Activated effector memory CD4-positive, alpha-beta T cell treated with Interleukin-2 at 50 U/mL for 16 hours (primary cell): ENCODE measurements around the gene ATP2B2.

Experiments
- DNase-seq: peaks from one replicate; pipeline ENCODE4 v3.0.0-alpha.2; 2020

ATP2B2 gene

DNA sequence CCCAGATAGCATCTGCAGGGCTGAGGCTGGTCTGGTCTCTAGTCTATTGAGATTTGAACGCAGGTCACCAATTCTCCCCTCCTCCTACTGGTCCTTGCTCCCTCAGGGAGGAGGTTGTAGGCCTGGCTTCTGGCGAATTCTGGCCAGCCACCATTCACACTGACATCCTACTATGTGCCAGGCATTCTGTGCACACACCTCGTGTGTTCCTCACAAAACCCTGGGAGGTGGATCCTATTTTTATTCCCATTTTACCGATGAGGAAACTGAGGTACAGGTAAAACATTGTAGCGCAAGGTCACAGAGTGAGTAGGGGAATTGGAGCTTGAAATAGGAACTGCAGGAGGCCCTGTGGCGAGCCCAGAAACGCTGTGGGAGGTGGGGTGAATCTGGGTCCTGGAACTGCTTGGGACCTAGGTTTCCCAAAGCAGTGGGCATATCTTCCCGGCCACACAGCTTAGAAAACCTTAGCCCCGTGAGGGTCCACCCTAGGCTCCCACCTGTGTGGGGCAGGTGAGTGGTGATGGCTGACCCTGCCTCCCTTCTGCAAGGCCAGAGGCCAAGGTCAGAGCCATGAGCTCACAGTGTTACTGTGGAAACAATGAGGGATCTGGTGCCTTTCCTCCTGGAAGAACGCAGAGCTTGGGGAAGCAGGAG lies 4.8 kb upstream of the ATP2B2 start:
- DNase-seq, result no peak

- no peak for DNase-seq
Observed at GRCh38 chr3:10509325-10509724, 3.9 kb upstream of the ATP2B2 start.

- DNase-seq, result no peak
Observed at GRCh38 chr3:10508619-10509260, 3.4 kb upstream of the ATP2B2 start.

- DNase-seq, result no peak
Observed at GRCh38 chr3:10508235-10508618, 2.8 kb upstream of the ATP2B2 start.

DNA sequence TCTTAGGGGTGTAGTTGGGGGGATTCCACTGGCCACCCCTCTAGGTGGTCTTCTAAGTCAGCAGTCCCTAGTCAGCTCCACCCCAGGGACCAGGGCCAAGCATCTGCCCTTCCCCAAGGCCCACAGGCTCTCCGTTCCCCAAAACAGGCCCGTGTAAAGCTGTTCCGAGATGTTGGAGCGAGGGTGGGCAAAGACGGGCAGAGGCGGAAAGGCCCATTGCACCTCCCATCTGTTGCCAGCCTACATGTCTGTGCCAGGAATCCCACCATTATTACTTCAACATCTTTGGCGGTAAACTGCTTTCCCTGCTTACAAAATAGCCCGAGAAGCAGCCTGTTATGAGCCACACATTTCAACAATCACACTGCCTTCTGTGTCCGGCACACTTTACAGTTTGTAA lies 1.9 kb upstream of the ATP2B2 start:
- DNase-seq, result no peak

DNA sequence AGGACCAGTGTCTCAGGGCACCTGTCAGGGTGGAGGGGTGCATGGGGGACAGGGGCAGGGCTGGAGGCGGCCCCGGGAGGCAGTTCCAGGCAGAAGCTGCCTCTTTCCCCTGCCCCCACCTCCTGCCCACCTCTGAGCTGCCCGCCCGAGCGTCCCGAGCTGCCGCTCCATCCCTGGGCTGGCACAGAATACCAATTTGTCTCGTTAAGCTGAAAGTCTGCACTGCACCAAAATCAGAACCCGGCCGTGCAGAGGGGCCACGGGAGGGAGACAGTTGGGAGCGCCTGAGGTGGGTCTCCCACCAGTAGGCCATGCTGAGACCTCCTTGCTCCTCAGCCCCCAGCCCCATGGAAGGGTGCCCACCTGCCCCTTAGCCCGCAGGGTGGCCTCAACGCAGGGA lies 1.3 kb upstream of the ATP2B2 start:
- no peak for DNase-seq

DNA sequence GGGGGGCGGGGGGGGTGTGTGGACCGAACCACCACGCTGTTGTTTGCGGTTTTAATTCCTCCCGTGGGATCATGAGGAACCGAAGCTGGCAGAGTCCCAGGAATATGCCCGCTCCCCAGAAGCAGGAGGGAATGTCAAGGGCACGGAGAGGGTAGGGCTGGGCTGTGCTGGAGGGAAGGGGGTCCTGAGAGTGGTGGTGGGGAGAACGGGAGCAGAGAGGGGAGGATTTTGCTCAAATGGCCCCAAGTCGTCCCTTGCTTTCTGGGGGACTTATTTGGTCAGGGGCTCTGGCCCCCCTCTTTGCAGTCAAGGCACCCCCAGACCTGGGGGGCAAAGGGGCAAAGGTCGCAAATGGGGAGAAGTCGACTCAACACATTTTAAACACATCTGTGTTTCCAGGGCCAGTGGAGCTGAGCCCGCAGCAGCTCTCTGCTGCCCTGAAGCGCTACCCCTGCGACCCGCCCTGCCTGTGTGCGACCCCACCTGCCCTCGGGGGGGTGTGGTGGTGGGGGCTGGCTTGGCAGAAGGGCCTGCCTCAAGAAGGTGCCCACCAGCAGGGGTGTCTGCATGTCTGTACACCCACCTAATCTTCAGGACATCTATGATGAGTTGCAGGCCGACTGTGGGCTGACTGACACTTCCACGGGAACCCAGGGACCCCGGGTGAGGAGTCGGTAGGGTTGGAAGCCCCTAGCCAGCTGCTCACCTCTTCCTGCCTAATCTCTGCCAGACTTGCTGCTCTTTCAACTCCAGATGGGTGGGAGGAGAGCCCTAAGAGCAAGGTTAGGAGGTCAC lies 602 bp upstream of the ATP2B2 start:
- DNase-seq, result no peak

DNA sequence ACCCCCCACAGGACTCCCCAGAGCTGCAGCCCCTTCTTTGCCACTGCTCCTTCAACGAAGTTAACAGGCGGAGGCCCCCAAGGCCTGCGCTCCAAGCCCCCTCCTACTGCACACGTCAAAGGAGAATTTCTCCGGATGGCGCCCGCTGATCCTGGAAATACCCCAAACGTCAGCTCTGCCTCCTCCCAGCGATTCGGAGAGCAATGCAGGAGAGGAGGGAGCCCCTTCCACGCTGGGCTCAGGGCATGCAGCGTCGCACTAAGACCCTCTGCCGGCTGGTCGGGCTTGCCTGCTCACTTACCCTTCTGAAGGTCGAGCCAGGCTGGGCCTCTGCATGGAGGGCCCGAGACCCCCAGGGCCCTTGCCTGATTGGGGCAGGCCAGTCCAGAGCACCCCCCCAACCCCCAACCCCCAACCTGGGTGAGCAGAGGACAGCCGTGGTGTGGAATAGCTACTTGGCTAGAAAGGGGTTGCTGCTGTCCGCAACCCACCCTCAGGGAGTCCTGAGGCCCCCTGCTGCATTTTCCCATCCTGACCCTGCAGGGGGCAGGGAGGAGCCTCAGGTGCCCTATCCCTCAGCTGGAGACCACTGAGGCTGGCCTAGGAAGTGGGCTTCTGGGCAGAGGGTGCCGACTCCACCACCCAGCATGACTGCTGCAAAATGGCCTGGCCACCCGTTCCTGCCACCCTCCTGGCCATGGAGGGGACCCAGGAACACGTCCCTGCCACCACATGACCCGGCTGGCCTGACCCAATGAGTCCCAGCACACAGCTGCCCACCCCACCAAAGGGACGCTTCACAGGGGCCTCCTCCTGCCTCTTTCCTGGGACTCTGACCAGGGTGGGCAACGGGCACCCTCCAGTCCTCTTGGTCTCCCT lies 976 bp downstream of the ATP2B2 start:
- DNase-seq, result no peak

DNA sequence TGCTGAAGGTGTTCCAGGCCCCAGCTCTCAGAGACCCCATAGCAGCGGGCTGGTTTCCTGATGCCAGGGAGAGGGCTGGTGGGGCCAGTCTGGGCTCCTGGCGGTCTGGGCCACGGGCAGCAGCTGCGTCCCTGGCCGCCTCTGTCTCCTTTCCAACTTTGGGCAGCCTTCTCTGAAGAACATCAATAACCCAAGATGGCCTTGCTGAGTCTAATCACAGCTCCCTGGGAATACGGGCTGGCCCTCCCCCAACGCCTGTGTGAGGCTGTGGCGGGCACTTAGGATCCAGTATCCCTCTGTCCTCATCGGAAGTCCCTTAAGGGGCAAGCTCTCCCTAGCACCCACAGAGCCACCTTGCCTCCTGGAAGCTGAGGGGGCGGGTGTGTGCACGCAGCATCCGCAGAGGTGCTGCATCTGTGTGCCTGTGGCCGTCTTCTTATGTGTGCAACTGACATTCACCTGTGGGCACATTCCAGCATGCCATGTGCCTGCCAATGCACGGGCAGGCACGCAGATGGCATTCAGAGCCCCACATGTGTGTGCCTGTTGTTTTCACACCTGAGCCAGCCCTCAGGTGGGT lies 2.1 kb downstream of the ATP2B2 start:
- DNase-seq, result no peak

DNA sequence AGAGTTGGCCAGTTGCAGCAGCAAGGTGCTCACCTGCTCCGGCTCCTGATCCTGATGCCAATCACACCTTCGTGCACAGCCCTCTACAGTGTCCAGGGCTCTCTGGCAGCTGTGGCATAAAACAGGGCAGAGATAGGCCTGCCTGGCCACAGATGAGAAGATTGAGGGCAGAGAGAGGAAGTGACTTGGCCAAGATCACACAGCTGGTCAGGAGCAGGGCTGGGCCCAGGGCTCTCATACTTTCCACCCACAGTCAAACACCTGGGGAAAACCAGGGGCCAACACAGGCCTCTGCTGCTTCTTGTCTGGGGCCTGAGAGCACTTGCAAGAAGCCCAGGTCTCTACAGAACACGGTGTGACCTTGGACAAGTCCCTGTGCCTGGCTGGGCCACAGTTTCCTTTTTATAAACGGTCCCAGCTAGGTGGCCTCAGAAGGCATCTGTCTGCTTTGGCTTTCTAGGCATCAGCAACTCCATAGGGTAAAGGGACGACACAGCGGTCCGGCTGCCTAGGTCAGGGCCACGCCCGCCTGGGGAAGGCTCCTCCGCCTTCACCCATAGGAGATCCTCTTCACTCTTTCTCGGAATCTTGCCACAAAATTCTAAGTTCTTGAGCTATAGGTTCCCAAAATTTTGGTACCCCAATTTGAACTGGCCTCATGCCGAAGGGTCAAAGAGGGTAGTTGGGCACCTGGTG lies 3.1 kb downstream of the ATP2B2 start:
- DNase-seq, result no peak

GRCh38 chr3:10501664-10502052 lies 3.7 kb downstream of the ATP2B2 start:
- no peak for DNase-seq

- DNase-seq, result no peak
Observed at GRCh38 chr3:10500717-10501663, 4.4 kb downstream of the ATP2B2 start.

GRCh38 chr3:10498271-10498670 lies 7.1 kb downstream of the ATP2B2 start:
- DNase-seq, result no peak

DNA sequence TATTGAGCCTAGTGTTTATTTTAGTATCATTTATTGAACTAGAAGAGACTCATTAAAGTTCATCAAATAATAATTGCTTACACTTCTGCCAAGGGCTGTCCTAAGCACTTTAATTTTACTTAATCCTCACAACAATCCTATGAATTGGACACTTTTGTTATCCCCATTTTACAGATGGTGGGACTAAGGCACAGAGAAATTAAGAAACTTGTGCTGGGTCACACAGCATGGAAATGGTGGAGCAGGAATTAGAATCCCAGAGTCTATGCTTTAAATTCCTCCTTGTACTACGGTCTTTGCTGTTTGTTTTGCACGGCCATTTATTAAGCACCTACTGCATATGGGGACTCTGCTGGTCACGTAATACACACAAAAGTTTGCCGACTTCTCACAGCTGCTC lies 7.9 kb downstream of the ATP2B2 start:
- no peak for DNase-seq

DNA sequence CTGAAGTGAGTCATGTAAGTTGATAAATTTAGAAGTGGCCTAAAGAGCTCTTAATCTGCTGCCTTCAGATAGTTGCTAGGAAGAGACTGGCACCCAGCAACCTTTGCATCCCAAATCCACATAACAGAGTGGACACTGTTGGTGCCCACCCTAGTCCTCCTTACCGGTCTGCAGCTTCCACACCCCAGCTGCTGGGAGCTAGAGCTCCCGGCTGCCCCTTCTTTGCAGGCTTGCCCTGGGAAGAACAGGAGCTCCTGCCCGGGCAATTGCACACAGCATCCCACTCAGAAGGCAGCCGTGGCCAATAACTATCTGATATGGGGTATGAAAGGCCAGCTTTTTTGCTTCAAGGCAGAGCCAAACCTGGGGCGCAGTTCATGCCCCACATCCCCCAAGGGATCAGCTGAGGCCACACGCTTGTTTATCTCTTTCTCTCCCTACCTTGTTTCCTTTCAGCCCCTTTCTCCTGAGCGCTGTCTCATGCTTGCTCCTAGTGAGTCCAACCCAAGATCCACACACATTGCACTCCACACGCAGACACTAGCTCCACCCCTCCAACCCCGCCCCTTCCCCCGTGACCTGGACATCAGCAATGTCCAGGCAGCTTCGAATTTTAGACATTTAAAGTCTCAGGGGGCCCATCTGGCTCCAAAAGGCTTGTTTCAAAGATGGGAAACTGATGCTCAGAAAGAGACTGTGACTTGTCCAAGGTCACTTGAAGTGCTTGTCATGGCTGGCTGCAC lies 9.1 kb downstream of the ATP2B2 start:
- DNase-seq, result no peak

- DNase-seq, result no peak
Observed at GRCh38 chr3:10495614-10496013, 9.8 kb downstream of the ATP2B2 start.

DNA sequence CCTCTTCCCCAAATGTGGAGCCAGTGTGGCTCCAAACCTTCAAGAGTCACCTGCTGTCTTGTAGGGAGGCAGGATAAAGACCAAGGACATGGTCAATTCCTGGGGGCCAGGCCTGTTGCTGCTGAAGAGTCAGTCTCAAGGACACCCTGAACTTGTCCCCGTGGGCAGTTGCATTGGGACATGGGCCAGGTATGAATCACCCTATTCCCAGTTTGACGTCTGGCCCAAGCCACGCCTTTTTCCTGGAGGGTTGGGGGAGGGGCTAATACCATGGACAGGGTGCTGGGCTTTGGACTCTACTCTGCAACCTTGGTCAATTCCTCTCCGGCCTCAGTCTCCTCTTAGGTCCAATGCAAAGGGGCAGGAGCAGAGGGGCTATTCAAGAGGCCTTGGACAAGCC lies 10.4 kb downstream of the ATP2B2 start:
- DNase-seq, result no peak

DNA sequence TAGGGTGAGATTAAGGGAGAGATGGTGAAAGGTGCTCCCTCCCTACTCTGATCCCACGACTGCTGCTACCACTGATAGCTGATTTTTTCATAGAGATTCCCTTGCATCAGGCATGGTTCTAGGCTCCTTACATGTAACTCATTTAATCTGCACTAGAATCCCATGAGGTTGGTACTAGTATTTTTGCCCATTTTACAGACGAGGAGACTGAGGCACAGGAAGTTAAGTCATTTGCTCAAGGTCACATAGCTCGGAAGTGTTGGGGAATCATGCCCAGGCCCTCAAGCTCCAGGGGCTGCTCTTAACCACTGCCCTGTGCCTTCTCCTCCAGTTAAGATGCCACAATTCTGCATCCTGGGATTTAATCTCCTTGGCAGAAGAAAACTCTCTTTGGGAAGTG lies 11.2 kb downstream of the ATP2B2 start:
- DNase-seq, result no peak

GRCh38 chr3:10493202-10493589 lies 12.2 kb downstream of the ATP2B2 start:
- no peak for DNase-seq
